DND-41 (cell line): ENCODE results near the gene DHH.

Source experiments
- CTCF ChIP-seq: IDR thresholded peaks from 2 replicates; pipeline ENCODE4 v1.5.1; 2012; ENCODE audit warnings: borderline replicate concordance, low read length, moderate library complexity, mild to moderate bottlenecking; ENCODE audit not compliant: poor library complexity, severe bottlenecking; ENCODE audit errors: extremely low read depth
- EZH2 ChIP-seq: IDR thresholded peaks from 3 replicates; pipeline ENCODE4 v1.6.1; 2012; ENCODE audit warnings: borderline replicate concordance, low read depth, mild to moderate bottlenecking, moderate library complexity, low read length, inconsistent platforms; ENCODE audit not compliant: severe bottlenecking

GRCh38 chr12:49037111-49037946, 57.3 kb downstream of the DHH start:
- TF ChIP-seq CTCF (no peak), EZH2 (no peak)
